GM12878 (cell line): ENCODE results near the gene ELAVL3. TPM values are rescaled to one million over a fixed set of nuclear protein-coding genes. Genes with fewer than 3 reads are reported as not detected.

Experiments used
- ATAC-seq: fragments of 200-7000 bp; cut with Tn5 transposase; 3 replicates; pipeline ENCODE4 v1.9.1; 2020; ENCODE audit warnings: mild to moderate bottlenecking, moderate library complexity
- BruUV-seq: library from RNA; stranded (reverse); fragments of 400-500 nt; replicated peaks from 2 replicates; lab custom pipeline; 2021; lab: Mats Ljungman, UMichigan
- CTCF ChIA-PET: fragments of 300-600 bp; sonication (Branson Sonifier 250); formaldehyde crosslinking; extraction: SDS; loops from one replicate; lab custom pipeline; 2021; ENCODE audit warnings: inconsistent platforms; lab: Yijun Ruan, JAX
- POLR2A ChIA-PET: fragments of 350-600 bp; formaldehyde crosslinking; extraction: SDS; loops from one replicate; lab custom pipeline; 2021; ENCODE audit warnings: inconsistent platforms; lab: Charles Lee
- RAD21 ChIA-PET: fragments of 300-600 bp; sonication (Branson Sonifier 250); formaldehyde crosslinking; loops from one replicate; lab custom pipeline; 2023; ENCODE audit warnings: antibody characterized with exemption; ENCODE audit not compliant: unreplicated experiment; lab: Charles Lee
- SMC1A ChIA-PET: fragments of 300-600 bp; sonication (Branson Sonifier 250); formaldehyde crosslinking; loops from one replicate; lab custom pipeline; 2023; ENCODE audit not compliant: unreplicated experiment, uncharacterized antibody; lab: Charles Lee
- DNase-seq: peaks from one replicate; pipeline ENCODE4 v3.0.0-alpha.2; 2011; ENCODE audit warnings: low read depth, low spot score
- FAIRE-seq: peaks from 3 replicates; lab custom pipeline; 2011; peaks lifted over from hg19 to GRCh38; lab: Jason Lieb, UNC
- H2AFZ ChIP-seq: 2 replicates; pipeline ENCODE4 v1.6.0; 2011; ENCODE audit warnings: low read depth, low read length, control low read depth; ENCODE audit not compliant: control insufficient read depth
- H3K27ac ChIP-seq: 2 replicates; pipeline ENCODE4 v1.5.1; 2011; ENCODE audit warnings: control low read depth; ENCODE audit not compliant: control insufficient read depth, insufficient read depth
- H3K27me3 ChIP-seq, 2 experiments: replicated peaks in 1 of 2; 2 replicates each; pipeline versions ENCODE4 v1.6.0 to v1.6.1; 2011; ENCODE audit warnings: low read length in 1 of 2; ENCODE audit not compliant: control insufficient read depth in 2 of 2, insufficient read depth in 2 of 2
- H3K36me3 ChIP-seq, 2 experiments: 2 replicates each; pipeline ENCODE4 v1.5.1; 2011; ENCODE audit warnings: low read length in 1 of 2; ENCODE audit not compliant: control insufficient read depth in 2 of 2, insufficient read depth in 2 of 2
- H3K4me1 ChIP-seq: 2 replicates; pipeline ENCODE4 v1.6.1; 2011; ENCODE audit warnings: mild to moderate bottlenecking, low read length, moderate library complexity, mixed read lengths; ENCODE audit not compliant: control insufficient read depth, insufficient read depth
- H3K4me2 ChIP-seq: 2 replicates; pipeline ENCODE4 v1.6.0; 2011; ENCODE audit warnings: control low read depth; ENCODE audit not compliant: control insufficient read depth, insufficient read depth
- H3K4me3 ChIP-seq: fragments of 200-600 bp; sonication (generic); 2 replicates; pipeline ENCODE4 v1.5.1; 2016
- H3K79me2 ChIP-seq: 2 replicates; pipeline ENCODE4 v1.6.0; 2011; ENCODE audit warnings: low read length; ENCODE audit not compliant: control insufficient read depth, insufficient read depth
- H3K9ac ChIP-seq: 2 replicates; pipeline ENCODE4 v1.8.0; 2011; ENCODE audit warnings: low read length, control low read depth, mixed read lengths; ENCODE audit not compliant: control insufficient read depth, insufficient read depth
- H3K9me3 ChIP-seq: replicated peaks from 3 replicates; pipeline ENCODE4 v1.5.1; 2011; ENCODE audit warnings: mild to moderate bottlenecking, low read length; ENCODE audit not compliant: control insufficient read depth, insufficient read depth
- H4K20me1 ChIP-seq: 2 replicates; pipeline ENCODE4 v1.6.0; 2011; ENCODE audit not compliant: control insufficient read depth, insufficient read depth
- BCL3 ChIP-seq: IDR thresholded peaks from 2 replicates; pipeline ENCODE4 v1.6.1; 2011; ENCODE audit warnings: borderline replicate concordance, low read depth, mild to moderate bottlenecking, moderate library complexity, low read length; ENCODE audit not compliant: insufficient read depth, poor library complexity, severe bottlenecking
- BMI1 ChIP-seq: fragments of 450-650 bp; IDR thresholded peaks from 2 replicates; pipeline ENCODE4 v1.6.1; 2016; ENCODE audit warnings: mild to moderate bottlenecking, moderate library complexity, borderline replicate concordance
- CUX1 ChIP-seq: IDR thresholded peaks from 2 replicates; pipeline ENCODE4 v1.6.1; 2012; ENCODE audit warnings: improper control_type of control experiment, low read depth, low read length; ENCODE audit not compliant: insufficient replicate concordance
- DPF2 ChIP-seq: fragments of 450-650 bp; IDR thresholded peaks from 2 replicates; pipeline ENCODE4 v1.6.1; 2017; ENCODE audit warnings: mild to moderate bottlenecking
- EED ChIP-seq: sonication (generic); IDR thresholded peaks from 2 replicates; pipeline ENCODE4 v1.6.1; 2016; ENCODE audit warnings: antibody characterized with exemption, low read depth
- ETV6 ChIP-seq, 2 experiments: fragments of 450-650 bp in 1 of 2; IDR thresholded peaks in 1 of 2; conservative IDR thresholded peaks in 1 of 2; 2 replicates each; pipeline ENCODE4 v1.6.1; 2014; ENCODE audit warnings: antibody characterized with exemption in 1 of 2, borderline replicate concordance in 1 of 2, low read depth in 1 of 2, mild to moderate bottlenecking in 1 of 2, moderate library complexity in 1 of 2
- HCFC1 ChIP-seq: fragments of 150-350 bp; IDR thresholded peaks from 2 replicates; pipeline ENCODE4 v1.6.1; 2014; ENCODE audit warnings: low read length
- SMC3 ChIP-seq: IDR thresholded peaks from 2 replicates; pipeline ENCODE4 v1.6.1; 2011; ENCODE audit warnings: low read length, improper control_type of control experiment, borderline replicate concordance
- TAF1 ChIP-seq: IDR thresholded peaks from 2 replicates; pipeline ENCODE4 v1.6.1; 2011; ENCODE audit warnings: mild to moderate bottlenecking, low read depth, low read length, borderline replicate concordance
- ZNF217 ChIP-seq: fragments of 450-650 bp; IDR thresholded peaks from 2 replicates; pipeline ENCODE4 v1.6.1; 2017; ENCODE audit warnings: antibody characterized with exemption, mild to moderate bottlenecking
- ZNF24 ChIP-seq: fragments of 450-650 bp; IDR thresholded peaks from 2 replicates; pipeline ENCODE4 v1.6.1; 2017; ENCODE audit warnings: antibody characterized with exemption, mild to moderate bottlenecking
- ZNF687 ChIP-seq: fragments of 450-650 bp; IDR thresholded peaks from 2 replicates; pipeline ENCODE4 v1.6.1; 2017; ENCODE audit warnings: mild to moderate bottlenecking, moderate library complexity
- WGBS: methylation state at CpG from one replicate; pipeline ENCODE4 v1.1.6; 2016; ENCODE audit warnings: low lambda C conversion rate; ENCODE audit not compliant: insufficient replicate concordance, insufficient coverage; ENCODE audit errors: missing lambda C conversion rate; 5-methylcytosine and 5-hydroxymethylcytosine counted together
- in situ Hi-C: fragments of 300-500 bp; cut with MboI; formaldehyde crosslinking; loops from 9 replicates; pipeline ENCODE4 v1.14.3; 2018; ENCODE audit warnings: mixed read lengths
- intact Hi-C: fragments of 100-400 bp; cut with micrococcal nuclease; formaldehyde crosslinking; loops from one replicate; pipeline ENCODE4 v1.14.2; 2022; ENCODE audit not compliant: unreplicated experiment
- polyA plus RNA-seq, 11 experiments: library from polyadenylated mRNA; depleted of rRNA in 4 of 11; unstranded in 6 of 11; stranded (reverse) in 5 of 11; fragments of >200 nt; fragmentation: Nextera tagmentation in 4 of 11; fragmentation: Illumina TruSeq in 1 of 11; extraction: Ambion mirVana in 4 of 11; extraction: Trizol in 1 of 11; gene quantifications; 1 replicate in 1 of 11; 2 replicates in 10 of 11; pipeline versions ENCODE4 v1.2.1 to v1.2.3, GENCODE V29; 2011 to 2016; ENCODE audit warnings: inconsistent platforms in 2 of 11, missing spikeins in 2 of 11, low read depth in 1 of 11
- total RNA-seq, 4 experiments: library from RNA; depleted of rRNA in 3 of 4; stranded (reverse); fragments of >200 nt in 3 of 4; fragmentation: Illumina TruSeq in 1 of 4; extraction: Trizol in 1 of 4; gene quantifications; 2 replicates each; pipeline versions ENCODE4 v1.2.1 to v1.2.3, GENCODE V29; 2013 to 2021

ELAVL3 gene
- total and polyA plus RNA-seq, 10 of the 15 experiments (the other 5 are each of a cell fraction or from before 2014, with no cell fraction given), result under 0.01 to 0.05 (median 0.01) TPM; not detected in 7

GRCh38 chr19:11505504-11506100 lies 24.8 kb upstream of the ELAVL3 start, which contains the start of gene ZNF653:
TSS of gene ZNF653 (minus strand) at chr19:11505839. CDS start at chr19:11505786, 53 bp downstream.
- ATAC-seq (peak; percentile 73), DNase-seq (peak; percentile 70), FAIRE-seq (peak; percentile 89)
- no peaks in the 10 kb centered on the region for H4K20me1 ChIP-seq
- H3K27ac ChIP-seq, result peak within 1 kb of the TSS; percentile 70
- H3K36me3 ChIP-seq, result no peaks in the 10 kb centered on the region; a peak in 1 of 4 replicates
- intact Hi-C loops (loop anchor here (1.0 kb wide), 2 partner anchors 24 to 70 kb away; partner anchors contain the start of genes ECSIT, ODAD3 and PRKCSH), in situ Hi-C loops (no loop called here)
- POLR2A ChIA-PET, result no interaction called here
- H3K4me2 ChIP-seq, result peak within 1 kb of the TSS; percentile 90
- H2AFZ ChIP-seq, result peak within 1 kb of the TSS; percentile 71
- WGBS, result under 1% methylated on average over 36 of the region's 65 CpGs
- peak within 1 kb of the TSS; percentile 83 for H3K4me3 ChIP-seq
- peaks cover 4% of the 10 kb centered on the region for H3K79me2 ChIP-seq
- no TSS peak for BruUV-seq
- CTCF ChIA-PET, result no interaction called here
- H3K9ac ChIP-seq, result peak within 1 kb of the TSS; percentile 78
- no peaks in the 10 kb centered on the region for H3K4me1 ChIP-seq
- RAD21 ChIA-PET, result interaction anchor here (0.7 kb wide), 1 partner anchor 128 kb away, joined by 3 read pairs; no protein-coding TSS in a partner anchor
- H3K27me3 ChIP-seq, result no peaks in the 10 kb centered on the region
- H3K9me3 ChIP-seq, result no peaks in the 10 kb centered on the region
- SMC1A ChIA-PET, result no interaction called here
- TF ChIP-seq HCFC1 (peak; percentile 87), EED (no peak), BCL3 (no peak), TAF1 (peak; percentile 65; the same call in 1 of the 2 replicates), SMC3 (no peak), ZNF217 (no peak), BMI1 (no peak), DPF2 (peak; percentile 70), ZNF24 (no peak), ZNF687 (no peak), ETV6 (conservative IDR thresholded peaks at IDR 0.05 in 1 of 2, IDR thresholded peaks at IDR 0.05 in 1 of 2; ENCODE audit: borderline replicate concordance in 1 of 2, low read depth in 1 of 2) (no peak), CUX1 (no peak)
